GM12872 (cell line): ENCODE results near the gene SLC38A9.

ENCODE experiments used
- CTCF ChIP-seq: IDR thresholded peaks from 3 replicates; pipeline ENCODE4 v1.5.1; 2011; ENCODE audit warnings: low read depth, mild to moderate bottlenecking, low read length, moderate library complexity; ENCODE audit not compliant: insufficient read depth

The SLC38A9 gene

GRCh38 chr5:55714749-55715148 lies 2.6 kb upstream of the SLC38A9 start:
- TF ChIP-seq CTCF = no peak

- no peak for TF ChIP-seq CTCF
Measured at GRCh38 chr5:55714339-55714738, 2.2 kb upstream of the SLC38A9 start.

- TF ChIP-seq CTCF = no peak
Measured at GRCh38 chr5:55713871-55714270, 1.7 kb upstream of the SLC38A9 start.

- TF ChIP-seq CTCF = no peak
Measured at GRCh38 chr5:55711507-55712022, 559 bp downstream of the SLC38A9 start.

- TF ChIP-seq CTCF = no peak
Measured at GRCh38 chr5:55708732-55709131, 3.4 kb downstream of the SLC38A9 start.

- TF ChIP-seq CTCF = no peak
Measured at GRCh38 chr5:55706230-55706629, 5.9 kb downstream of the SLC38A9 start.

- TF ChIP-seq CTCF = no peak
Measured at GRCh38 chr5:55702598-55703345, 9.4 kb downstream of the SLC38A9 start.
